Panc1 (cell line): ENCODE measurements around the gene ADARB1. TPM values are rescaled to one million over a fixed set of nuclear protein-coding genes. Genes with fewer than 3 reads are reported as not detected.

ENCODE experiments used
- ATAC-seq: fragments of 200-7000 bp; cut with Tn5 transposase; 2 replicates; pipeline ENCODE4 v1.9.1; 2020; ENCODE audit warnings: mild to moderate bottlenecking, moderate library complexity
- BruUV-seq: library from RNA; stranded (reverse); fragments of 400-500 nt; replicated peaks from 2 replicates; lab custom pipeline; 2021; lab: Mats Ljungman, UMichigan
- CTCF ChIA-PET: fragments of 300-600 bp; sonication (Branson Sonifier 250); formaldehyde crosslinking; loops from one replicate; lab custom pipeline; 2022; ENCODE audit warnings: antibody characterized with exemption; lab: Charles Lee
- POLR2A ChIA-PET: fragments of 300-600 bp; sonication (Branson Sonifier 250); formaldehyde crosslinking; loops from one replicate; lab custom pipeline; 2022; ENCODE audit warnings: antibody characterized with exemption; lab: Charles Lee
- DNase-seq: peaks from one replicate; pipeline ENCODE4 v3.0.0-alpha.2; 2010; ENCODE audit warnings: low read depth, low spot score
- H3K27ac ChIP-seq: 2 replicates; pipeline ENCODE4 v1.5.1; 2011; ENCODE audit warnings: mild to moderate bottlenecking, low read length, inconsistent platforms
- H3K27me3 ChIP-seq: fragments of 200-500 bp; sonication (Bioruptor generic); 2 replicates; pipeline ENCODE4 v1.6.0; 2014; ENCODE audit warnings: low read length, inconsistent platforms; ENCODE audit not compliant: control insufficient read depth, insufficient read depth
- H3K36me3 ChIP-seq: fragments of 200-500 bp; sonication (Bioruptor generic); 2 replicates; pipeline ENCODE4 v1.5.1; 2014; ENCODE audit warnings: inconsistent platforms, mild to moderate bottlenecking, low read length, moderate library complexity; ENCODE audit not compliant: control insufficient read depth, insufficient read depth
- H3K4me1 ChIP-seq: 2 replicates; pipeline ENCODE4 v1.5.1; 2011; ENCODE audit warnings: inconsistent platforms, mild to moderate bottlenecking, low read length, moderate library complexity; ENCODE audit not compliant: control insufficient read depth, insufficient read depth
- H3K4me3 ChIP-seq, 2 experiments: 2 replicates each; pipeline ENCODE4 v1.5.1; 2011 to 2012; ENCODE audit warnings: low read depth in 2 of 2, low read length in 2 of 2, mild to moderate bottlenecking in 2 of 2, inconsistent platforms in 1 of 2, moderate library complexity in 1 of 2
- H3K9me3 ChIP-seq: fragments of 200-500 bp; sonication (Bioruptor generic); 2 replicates; pipeline ENCODE4 v1.5.1; 2014; ENCODE audit warnings: low read depth, mild to moderate bottlenecking, inconsistent platforms, low read length, moderate library complexity; ENCODE audit not compliant: control insufficient read depth, insufficient read depth
- CTCF ChIP-seq: fragments of 450-650 bp; IDR thresholded peaks from 2 replicates; pipeline ENCODE4 v1.5.1; 2017; ENCODE audit warnings: mild to moderate bottlenecking
- POLR2AphosphoS5 ChIP-seq: IDR thresholded peaks from 2 replicates; pipeline ENCODE4 v1.6.1; 2012; ENCODE audit warnings: mild to moderate bottlenecking, low read depth, low read length, moderate library complexity
- REST ChIP-seq, 2 experiments: IDR thresholded peaks; 2 replicates each; pipeline ENCODE4 v1.6.1; 2011 to 2012; ENCODE audit warnings: low read depth in 2 of 2, control low read depth in 1 of 2, low read length in 1 of 2, mild to moderate bottlenecking in 1 of 2, moderate library complexity in 1 of 2; ENCODE audit not compliant: insufficient read depth in 1 of 2
- SIN3A ChIP-seq: IDR thresholded peaks from 2 replicates; pipeline ENCODE4 v1.6.1; 2012; ENCODE audit warnings: low read depth, mild to moderate bottlenecking, low read length, moderate library complexity, borderline replicate concordance; ENCODE audit not compliant: insufficient read depth
- TCF7L2 ChIP-seq: IDR thresholded peaks from 2 replicates; pipeline ENCODE4 v1.6.1; 2011; ENCODE audit warnings: mild to moderate bottlenecking, low read depth, low read length, inconsistent platforms
- in situ Hi-C: cut with HindIII; loops from 2 replicates; pipeline ENCODE4 v1.10.0; 2016; ENCODE audit warnings: low sequenced_read_pairs, low pct_unique_long_range_greater_than_20kb
- intact Hi-C: fragments of 100-400 bp; cut with micrococcal nuclease; formaldehyde crosslinking; loops from one replicate; pipeline ENCODE4 v1.10.0; 2022; ENCODE audit not compliant: unreplicated experiment
- total RNA-seq: library from RNA; stranded (reverse); gene quantifications from one replicate; pipeline ENCODE4 v1.2.1, GENCODE V29; 2021; ENCODE audit not compliant: unreplicated experiment

Gene ADARB1
- total RNA-seq, 1 experiment from 2014 or later: 15.0 TPM

DNA sequence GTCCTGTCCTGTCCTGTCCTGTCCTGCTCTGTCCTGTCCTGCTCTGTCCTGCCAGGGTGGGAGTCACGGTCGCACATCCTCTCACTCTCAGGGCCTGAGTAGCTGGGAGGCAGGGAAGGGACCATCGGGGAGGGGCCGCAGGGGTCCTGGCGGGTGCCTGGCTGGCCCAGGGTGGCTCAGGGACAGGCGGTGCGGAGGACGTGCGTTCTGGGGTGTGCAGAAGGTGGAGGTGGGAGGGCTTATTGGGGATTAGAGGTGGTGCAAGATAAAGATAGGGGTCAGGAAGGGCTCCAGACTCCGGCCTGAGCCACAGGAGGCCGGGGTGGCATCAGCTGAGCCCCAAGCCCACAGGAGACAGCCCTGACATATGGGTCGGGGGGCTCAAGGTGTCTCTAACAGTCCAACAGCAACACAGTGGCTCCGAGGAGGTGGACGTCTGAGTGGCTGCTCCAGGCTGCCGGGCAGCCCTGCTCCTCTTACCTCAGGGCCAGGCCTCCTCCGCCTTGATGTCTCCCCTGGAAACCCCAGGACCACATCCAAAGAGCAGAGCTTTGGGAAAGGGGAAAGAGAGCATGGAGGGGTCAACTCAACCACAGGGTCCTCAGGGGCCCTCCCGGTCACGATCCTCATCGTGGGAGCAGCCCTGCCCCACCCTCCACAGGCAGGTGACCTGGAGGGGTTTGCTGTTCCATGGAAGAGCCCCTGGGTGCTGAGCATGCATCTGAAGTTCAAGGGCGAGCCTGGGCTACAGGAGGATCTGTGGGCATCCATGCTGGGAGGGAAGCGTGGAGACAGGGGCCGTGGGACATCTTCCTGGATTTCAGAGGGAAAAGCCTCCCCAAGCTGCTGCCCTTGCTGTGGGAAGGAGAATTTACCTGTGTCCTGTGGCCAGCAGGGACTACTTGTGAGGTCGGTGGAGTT lies 39.6 kb upstream of the ADARB1 start:
- no peak for DNase-seq
- no peak overlapping the region for H3K4me3 ChIP-seq
- CTCF ChIA-PET: no interaction called here
- H3K36me3 ChIP-seq: no peaks in the 10 kb centered on the region
- H3K27ac ChIP-seq: no peak overlapping the region
- no TSS peak for BruUV-seq
- POLR2A ChIA-PET: no interaction called here
- H3K9me3 ChIP-seq: no peaks in the 10 kb centered on the region
- no peaks in the 10 kb centered on the region for H3K4me1 ChIP-seq
- in situ Hi-C loops: no loop called here
- no peak for ATAC-seq
- no peaks in the 10 kb centered on the region for H3K27me3 ChIP-seq
- intact Hi-C loops: no loop called here
- TF ChIP-seq CTCF (no peak), REST (IDR thresholded peaks at IDR 0.05; ENCODE audit: insufficient read depth in 1 of 2, low read depth in 2 of 2, low read length in 1 of 2) (no peak), TCF7L2 (no peak)

DNA sequence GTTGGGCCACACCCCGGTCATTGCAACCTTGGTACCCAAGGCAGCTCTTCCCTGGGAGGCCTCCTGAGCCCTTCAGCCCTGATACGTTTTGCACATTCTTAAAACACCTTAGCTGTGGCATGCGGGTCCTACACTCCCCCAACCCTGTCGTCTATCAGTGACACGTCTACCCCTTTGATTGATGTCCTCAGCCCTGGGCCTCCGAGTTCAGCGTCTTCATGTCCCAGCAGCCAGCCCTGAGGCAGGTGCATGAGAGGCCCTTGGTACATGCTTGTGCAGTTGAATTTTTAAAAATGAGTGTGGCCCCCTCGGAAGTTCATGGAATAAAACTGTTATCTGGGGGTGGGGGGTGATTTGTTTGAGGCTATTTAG lies 38.9 kb upstream of the ADARB1 start:
- POLR2A ChIA-PET: no interaction called here
- CTCF ChIA-PET: no interaction called here

More for the DNA sequence above, 38.9 kb upstream of the ADARB1 start:
- BruUV-seq: no TSS peak
- TF ChIP-seq TCF7L2 (no peak), SIN3A (no peak), CTCF (no peak), POLR2AphosphoS5 (no peak), REST (IDR thresholded peaks at IDR 0.05; ENCODE audit: insufficient read depth in 1 of 2, low read depth in 2 of 2, low read length in 1 of 2) (no peak)
- no peaks in the 10 kb centered on the region for H3K9me3 ChIP-seq
- in situ Hi-C loops (no loop called here), intact Hi-C loops (no loop called here)
- DNase-seq: no peak
- no peak for ATAC-seq
- H3K27ac ChIP-seq: no peak overlapping the region
- no peaks in the 10 kb centered on the region for H3K36me3 ChIP-seq
- H3K4me3 ChIP-seq: no peak overlapping the region
- no peaks in the 10 kb centered on the region for H3K4me1 ChIP-seq
- no peaks in the 10 kb centered on the region for H3K27me3 ChIP-seq
